Measurements from ENCODE around the gene FAM240B.

FAM240B gene

GRCh38 chr9:38720083-38720745 is at the start of gene FAM240B:
Gene FAM240B (minus strand): TSS chr9:38720133. CDS start chr9:38703999, 16,134 bp downstream.
- DNase-seq, result no peak

- no peak for DNase-seq
Measured at GRCh38 chr9:38768351-38768761, 48.4 kb upstream of the FAM240B start.

GRCh38 chr9:38765101-38765500 is 45.2 kb upstream of the FAM240B start:
- DNase-seq, result no peak

DNA sequence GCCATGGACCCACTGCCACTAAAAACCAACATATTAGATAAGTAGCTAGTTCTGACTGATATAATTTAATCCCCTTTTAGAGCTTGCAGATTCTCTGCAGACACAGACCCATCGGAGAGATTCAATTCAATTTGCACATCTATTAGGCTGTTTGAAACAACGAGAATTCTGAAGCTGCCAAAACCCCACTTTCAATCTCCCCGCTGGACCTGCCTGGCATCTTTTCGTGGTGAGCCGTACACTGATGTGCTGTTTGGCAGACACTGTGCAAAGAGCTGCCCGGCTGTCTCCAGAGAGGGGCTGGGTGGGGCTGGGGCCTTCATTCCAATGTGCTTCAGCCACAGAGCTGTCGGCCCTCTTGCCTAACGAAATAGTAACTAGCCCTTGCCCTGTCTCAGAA is 42.1 kb upstream of the FAM240B start:
- no peak for DNase-seq

- DNase-seq, result no peak
Measured at GRCh38 chr9:38761339-38761738, 41.4 kb upstream of the FAM240B start.

DNA sequence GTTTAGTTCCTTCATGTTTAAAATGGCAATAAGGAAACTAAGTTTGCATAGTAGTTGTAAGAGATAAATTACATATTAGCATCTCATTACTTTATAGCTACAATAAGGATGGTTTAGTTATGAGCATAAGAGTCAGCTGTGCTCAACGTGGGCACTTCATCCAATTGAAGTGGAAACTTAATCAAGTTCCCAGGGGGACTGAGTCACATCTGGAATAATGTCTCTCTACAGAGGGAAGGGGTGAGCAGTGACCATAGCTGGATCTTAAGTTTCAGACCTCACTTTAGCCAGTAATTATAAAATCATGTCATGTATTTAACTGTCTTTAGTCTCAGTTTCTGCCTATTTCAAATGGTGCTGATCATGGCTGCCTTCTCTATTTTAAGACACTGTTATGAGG is 36.8 kb upstream of the FAM240B start:
- DNase-seq, result no peak

DNA sequence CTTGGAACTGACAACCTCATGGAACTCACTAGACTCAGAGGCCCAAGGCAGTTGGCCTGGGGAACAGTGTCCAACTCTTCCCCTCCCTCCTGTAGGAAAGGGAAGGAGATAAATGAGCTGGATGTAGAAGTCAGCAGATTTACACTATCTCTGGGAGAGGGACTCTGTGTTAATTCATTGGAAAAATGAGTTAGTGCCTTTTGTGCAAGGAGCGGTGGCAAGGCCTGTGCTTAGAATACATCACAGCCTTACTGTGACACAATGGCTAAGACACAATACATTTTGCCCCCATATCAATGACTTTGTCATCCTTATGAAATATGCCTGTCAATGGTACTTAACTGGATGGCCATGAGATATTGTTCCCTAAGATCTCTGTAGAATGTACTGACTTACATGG is 28.0 kb upstream of the FAM240B start:
- no peak for DNase-seq

DNA sequence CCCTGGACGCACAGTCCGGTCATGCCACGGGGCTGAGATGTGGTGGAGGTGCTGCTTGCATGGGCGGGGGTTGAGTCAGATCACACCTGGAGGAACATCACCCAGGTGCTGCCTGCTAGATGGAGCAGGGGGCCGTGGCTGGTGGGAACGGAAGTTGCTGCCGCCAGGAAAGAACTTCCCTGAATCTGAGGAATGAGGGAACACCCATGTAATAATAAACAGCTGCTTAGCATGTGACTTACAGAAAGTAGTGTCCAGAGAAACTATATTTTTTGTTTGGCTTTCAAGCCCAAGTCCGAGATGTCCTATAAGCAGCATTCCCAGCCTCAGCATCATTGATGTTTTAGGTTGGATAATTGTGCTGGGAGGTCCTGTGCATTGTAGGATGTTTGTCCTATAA is 27.1 kb upstream of the FAM240B start:
- DNase-seq, result no peak

DNA sequence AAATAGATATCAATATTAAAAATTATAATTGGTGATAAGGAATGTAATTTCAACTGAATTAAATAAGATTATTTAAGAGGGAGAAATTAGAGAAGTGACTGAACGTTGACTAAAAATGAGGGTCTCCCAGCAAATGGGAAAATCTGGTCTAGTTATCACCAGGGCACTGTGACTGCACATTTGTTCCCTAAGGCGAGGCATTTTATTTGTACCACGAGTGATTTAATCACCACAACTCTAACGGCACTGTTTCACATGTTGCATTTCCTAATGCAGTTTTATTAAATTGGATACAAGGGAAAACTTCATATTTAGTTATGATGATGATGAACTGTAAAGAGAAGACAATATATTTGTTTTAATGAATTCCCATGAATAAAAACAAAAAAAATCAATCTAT is 26.4 kb upstream of the FAM240B start:
- no peak for DNase-seq

DNA sequence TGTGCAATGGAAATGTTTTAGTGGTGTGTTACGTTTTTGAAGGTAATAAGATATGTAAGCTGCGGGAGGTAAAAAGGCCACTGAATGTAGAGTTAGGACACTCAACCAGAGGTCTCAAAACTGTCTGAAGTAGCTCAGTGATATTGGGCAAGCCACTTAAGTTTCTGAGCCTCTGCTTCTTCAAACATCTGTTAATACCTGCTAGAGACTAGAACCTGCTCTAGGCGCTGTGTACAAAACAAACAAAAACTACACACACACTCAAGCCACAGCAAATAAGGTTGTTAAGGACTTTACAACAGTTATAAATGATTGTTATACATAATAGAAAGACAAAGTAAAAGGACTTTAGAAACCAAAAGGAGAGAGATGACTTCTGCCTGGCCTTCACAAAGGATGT is 24.6 kb upstream of the FAM240B start:
- no peak for DNase-seq

GRCh38 chr9:38737246-38737645 is 17.3 kb upstream of the FAM240B start:
- DNase-seq, result no peak

DNA sequence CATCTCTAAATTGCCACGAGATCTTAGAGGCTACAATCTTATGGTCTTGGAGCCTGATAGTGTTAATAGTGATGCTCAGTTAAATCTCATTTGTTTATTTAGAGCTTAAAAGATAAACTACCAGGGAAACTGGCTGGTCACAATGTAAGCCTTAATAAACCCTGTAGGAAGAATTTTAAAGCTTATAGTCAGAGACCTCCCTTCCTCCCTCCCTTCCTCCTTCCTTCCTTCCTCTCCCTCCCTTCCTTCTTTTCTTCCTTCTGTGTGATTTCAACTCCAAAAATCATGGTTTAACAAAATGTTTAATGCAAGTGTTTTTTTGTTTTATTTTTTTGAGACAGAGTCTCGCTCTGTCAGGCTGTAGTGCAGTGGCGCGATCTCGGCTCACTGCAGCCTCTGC is 14.9 kb upstream of the FAM240B start:
- DNase-seq, result no peak

- no peak for DNase-seq
Measured at GRCh38 chr9:38733503-38733902, 13.6 kb upstream of the FAM240B start.

DNA sequence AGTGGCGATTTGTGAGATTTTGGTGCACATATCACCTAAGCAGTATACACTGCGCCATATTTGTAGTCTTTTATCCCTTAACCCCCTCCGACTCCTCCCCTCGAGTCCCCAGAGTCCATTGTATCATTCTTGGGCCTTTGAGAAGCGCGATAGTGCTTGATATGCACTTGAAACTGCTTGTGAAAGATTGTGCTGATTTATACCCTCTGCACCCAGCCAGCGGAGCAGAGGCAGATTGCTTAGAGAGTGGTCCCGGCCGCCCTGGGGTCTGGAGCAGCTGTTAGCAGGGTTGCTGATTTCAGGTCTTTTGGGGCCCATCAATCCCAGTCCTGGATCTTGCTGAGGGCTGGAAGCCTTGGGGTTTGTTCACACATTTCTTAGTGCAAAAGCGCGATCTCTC is 13.0 kb upstream of the FAM240B start:
- DNase-seq, result no peak

DNA sequence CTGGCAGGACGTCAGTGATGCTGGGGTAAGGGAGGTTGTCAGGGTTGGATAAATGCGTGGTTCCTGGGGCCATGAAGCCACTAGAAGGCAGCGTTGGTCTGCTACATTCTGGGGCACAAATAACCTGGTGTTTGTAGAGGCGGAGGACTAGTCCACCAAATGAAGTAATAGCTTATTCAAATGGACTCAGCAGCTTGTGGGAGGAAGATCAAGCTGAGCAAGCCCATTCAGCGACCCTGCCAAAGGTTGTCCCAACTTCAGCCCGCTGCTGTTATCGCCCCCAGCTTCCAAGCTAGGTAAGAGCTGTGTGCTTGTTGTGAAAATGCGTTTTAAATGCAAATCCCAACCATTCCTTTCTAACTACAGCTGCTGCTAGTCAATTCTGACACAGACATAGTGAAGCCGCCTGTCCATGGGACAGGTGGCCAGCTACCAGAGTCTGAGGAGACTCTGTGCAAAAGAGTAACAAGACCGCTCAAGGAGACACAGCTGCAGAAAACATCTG is 7.6 kb upstream of the FAM240B start:
- DNase-seq, result no peak

- no peak for DNase-seq
Measured at GRCh38 chr9:38724754-38725153, 4.8 kb upstream of the FAM240B start.

- DNase-seq, result no peak
Measured at GRCh38 chr9:38718148-38718547, 1.8 kb downstream of the FAM240B start.

DNA sequence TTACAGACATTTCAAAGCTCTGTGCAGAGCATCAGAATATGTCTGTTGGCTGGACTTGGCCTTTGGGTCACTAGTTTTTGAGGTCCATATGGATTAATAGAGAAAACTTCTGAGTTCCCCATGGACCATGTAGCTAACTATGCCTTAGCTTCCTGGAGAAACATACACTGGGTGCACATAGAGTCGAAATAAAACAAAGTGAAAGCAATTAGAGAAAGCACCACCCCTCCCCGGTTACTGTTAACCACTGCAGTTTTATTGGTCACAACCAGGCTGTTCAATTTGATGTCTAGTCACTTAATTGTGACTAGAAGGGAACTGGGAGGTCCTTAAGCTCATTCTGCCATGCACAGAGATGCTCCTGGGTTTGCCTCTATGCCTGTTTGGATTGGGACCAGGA is 4.2 kb downstream of the FAM240B start:
- DNase-seq, result no peak

- DNase-seq, result no peak
Measured at GRCh38 chr9:38713426-38713825, 6.5 kb downstream of the FAM240B start.

GRCh38 chr9:38708759-38709158 is 11.2 kb downstream of the FAM240B start:
- DNase-seq, result no peak

DNA sequence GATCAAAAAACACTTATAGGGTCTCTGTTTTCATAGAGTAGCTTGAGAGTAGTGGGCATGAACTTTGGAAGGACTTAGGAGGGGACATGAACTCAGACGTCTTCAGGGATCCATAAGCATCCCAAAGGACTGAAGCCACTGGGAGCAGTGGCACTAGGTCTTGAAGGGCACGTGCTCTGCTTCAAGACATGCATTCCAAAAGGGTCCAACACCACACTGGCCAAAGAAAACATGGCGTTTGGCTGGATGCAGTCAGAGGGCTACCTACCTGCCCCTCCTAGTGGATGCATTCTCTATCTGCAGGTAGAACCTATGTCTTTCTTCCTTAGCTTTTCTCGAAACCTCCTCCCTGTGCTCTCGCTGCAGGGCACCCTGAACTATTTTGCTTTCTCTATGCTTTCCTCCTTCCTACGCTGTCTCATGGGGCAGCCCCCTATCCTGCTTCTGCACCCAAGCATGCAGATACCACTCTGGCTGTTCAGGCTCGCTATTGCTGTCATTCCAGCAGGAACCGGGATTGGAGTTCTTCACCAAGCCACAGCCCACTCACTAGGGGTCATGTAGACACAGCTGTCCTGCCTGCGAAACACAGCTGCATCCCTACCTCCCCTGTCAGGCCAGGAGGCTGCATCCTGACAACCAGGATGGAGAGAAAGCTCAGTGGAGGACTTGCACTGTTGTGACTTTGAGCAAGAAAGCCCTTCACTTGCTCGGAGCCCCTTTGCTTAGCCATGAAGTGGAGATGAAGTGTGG is 11.9 kb downstream of the FAM240B start:
- DNase-seq, result no peak

DNA sequence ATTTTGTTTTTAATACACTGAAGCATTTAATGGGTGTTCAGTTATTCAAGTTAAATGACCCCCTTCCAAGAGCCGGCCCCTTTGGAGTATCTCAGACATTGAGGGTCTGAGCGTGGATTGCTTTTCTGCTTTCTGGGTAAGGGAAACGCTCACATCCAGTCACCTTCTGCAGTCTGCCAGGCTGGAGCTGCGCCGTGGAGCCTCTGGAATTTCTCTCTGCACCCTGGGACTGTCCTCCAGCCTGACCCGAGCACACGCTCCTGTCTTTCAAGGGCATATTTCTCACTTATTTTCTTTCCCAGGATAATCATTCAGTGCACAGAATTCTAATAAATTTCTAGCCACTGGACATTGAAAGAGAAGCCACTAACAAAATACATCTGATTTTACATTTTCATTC is 13.4 kb downstream of the FAM240B start:
- DNase-seq, result no peak

DNA sequence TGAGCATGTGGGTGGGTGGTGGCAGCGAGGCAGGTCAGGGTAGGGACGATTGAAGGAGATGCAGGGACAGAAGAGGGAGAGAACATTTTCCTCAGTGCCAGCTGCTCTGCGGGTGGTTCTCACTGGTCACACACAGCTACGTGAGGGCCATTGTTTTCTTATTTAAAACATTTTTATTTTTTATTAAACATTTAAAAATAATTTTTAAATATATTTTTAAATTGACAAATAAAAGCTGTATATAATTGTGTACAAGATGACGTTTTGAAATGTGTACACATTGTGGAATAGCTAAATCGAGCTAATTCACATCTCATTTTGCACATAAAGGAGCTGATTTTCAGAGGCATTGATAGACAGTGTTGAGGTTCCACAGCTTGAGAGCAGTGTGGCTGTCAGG is 14.0 kb downstream of the FAM240B start:
- DNase-seq, result no peak

DNA sequence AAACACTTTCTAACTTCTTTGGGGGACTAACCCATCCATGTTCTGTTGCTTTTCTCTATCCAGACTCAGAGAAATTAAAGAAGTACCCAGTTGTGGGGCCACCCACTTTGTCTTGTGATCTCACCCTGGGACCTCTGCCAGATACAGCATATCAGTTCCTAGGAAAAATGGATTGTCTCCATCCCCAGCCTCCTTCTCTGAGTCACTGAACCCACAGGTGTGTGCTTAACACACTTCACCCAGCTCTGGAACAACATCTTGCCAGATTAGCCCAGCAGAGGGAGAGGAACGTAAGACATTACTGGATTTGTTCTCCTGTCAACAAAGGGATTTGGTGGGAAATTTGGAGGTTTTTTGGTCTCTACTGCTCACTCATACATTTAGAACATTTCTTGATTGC is 19.2 kb downstream of the FAM240B start:
- no peak for DNase-seq

- no peak for DNase-seq
Measured at GRCh38 chr9:38699337-38699736, 20.6 kb downstream of the FAM240B start.
